ENCODE results near the gene GBGT1. TPM values are rescaled to one million over a fixed set of nuclear protein-coding genes. Genes with fewer than 3 reads are reported as not detected.

The GBGT1 gene
- total and polyA plus RNA-seq, 2 donors (not counting 1 experiment from before 2014, with no cell fraction given), result 19.6 to 52.7 TPM

DNA sequence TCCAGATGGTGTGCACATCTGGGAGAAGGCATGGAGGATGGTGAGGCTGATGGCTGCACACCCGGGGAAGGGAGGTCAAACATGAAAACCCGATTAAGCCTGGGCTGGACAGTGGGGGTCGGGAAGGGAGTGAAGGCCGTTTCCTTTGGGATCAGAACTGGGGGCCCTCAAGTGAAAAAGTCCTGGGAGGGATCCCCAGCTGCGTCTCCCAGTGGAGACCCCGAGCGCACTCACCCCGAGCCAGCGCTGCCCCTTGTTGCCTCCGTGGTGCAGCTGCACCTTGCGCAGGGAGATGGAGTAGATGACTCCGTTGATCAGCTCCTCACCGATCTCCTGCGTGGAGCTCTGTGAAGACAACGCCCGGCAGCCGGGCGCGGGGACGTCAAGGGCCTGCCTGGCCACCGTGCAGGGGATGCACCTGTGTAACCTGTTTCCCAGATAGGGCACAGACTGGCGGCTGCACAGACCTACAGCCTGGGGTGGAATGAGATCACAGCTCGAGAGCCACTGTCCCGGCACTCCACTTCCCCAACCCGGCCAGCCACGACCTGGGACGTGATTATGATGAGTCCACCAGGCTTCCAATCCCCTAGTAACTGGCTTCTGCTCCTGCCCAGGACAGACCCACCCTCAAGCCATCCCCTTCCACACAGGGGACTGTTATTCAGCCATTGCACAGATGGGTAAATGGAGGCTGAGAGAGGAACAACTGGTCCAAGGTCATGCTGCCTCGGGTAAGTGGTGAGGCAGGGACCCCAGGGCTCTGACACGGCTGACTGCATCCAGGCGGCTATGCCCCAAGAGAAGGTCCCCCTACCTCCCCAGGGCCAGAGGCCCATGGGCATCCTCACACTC is 51.7 kb downstream of the GBGT1 start:
- ChIA-PET POLR2A (interaction anchor here (1.2 to 2.7 kb wide), 3 partner anchors 10 to 21 kb away, joined by 3 to 13 read pairs (median 7); no protein-coding TSS in a partner anchor), CTCF (interaction anchor here (0.6 to 26.5 kb wide), 3 partner anchors 9 to 37 kb away, joined by 3 to 599 read pairs (median 34); no protein-coding TSS in a partner anchor)
- H3K4me3 Mint-ChIP-seq, result peak overlapping the region; percentile 83
- peak overlapping the region in 1 of 2 donors; percentile 56 for H3K27ac ChIP-seq (ENCODE audit: low read length in 2 of 2)
- H4K20me1 ChIP-seq (ENCODE audit: control insufficient read depth, insufficient read depth, low read length, poor library complexity, severe bottlenecking), result peaks cover 42% of the 10 kb centered on the region
- H3K9ac ChIP-seq (ENCODE audit: low read length), result no peak overlapping the region
- intact Hi-C loops (cut with micrococcal nuclease), result loop anchor here (1.0 to 10.0 kb wide), 2 partner anchors 9 to 363 kb away; partner anchors contain the start of genes RALGDS and SLC2A6
- 76% methylated on average over 27 of the region's 30 CpGs for WGBS (ENCODE audit: insufficient coverage)
- H3K79me2 ChIP-seq (ENCODE audit: control insufficient read depth, insufficient read depth, low read length), result peaks cover 54% of the 10 kb centered on the region
- no peak overlapping the region for H3K4me3 ChIP-seq (ENCODE audit: control extremely low read depth in 1 of 5, extremely low read depth in 1 of 5, insufficient read depth in 1 of 5, low read depth in 2 of 5, low read length in 4 of 5)
- peak overlapping the region; percentile 65 for H3K4me2 ChIP-seq (replicated peaks; ENCODE audit: low read depth, low read length, poor library complexity, severe bottlenecking)
- no peaks in the 10 kb centered on the region for H3K27me3 ChIP-seq (replicated peaks in 1 of 4; ENCODE audit: control extremely low read depth in 1 of 4, control insufficient read depth in 3 of 4, insufficient read depth in 4 of 4, low read length in 3 of 4)
- H3K36me3 ChIP-seq (replicated peaks in 1 of 2; ENCODE audit: control extremely low read depth in 1 of 2, control insufficient read depth in 1 of 2, extremely low read depth in 1 of 2, insufficient read depth in 2 of 2, low read length in 1 of 2), result peaks cover 0 to 38% of the 10 kb centered on the region in 2 experiments
- H3K27ac Mint-ChIP-seq, result peak overlapping the region; percentile 93
- no peaks in the 10 kb centered on the region for H3K27me3 Mint-ChIP-seq
- ATAC-seq (ENCODE audit: low read depth) (no peak), DNase-seq (no peak)
- peaks cover 0 to 5% (median 0%) of the 10 kb centered on the region in 3 donors for H3K9me3 ChIP-seq (ENCODE audit: control extremely low read depth in 1 of 3, control insufficient read depth in 2 of 3, insufficient read depth in 1 of 3, low read length in 2 of 3)
- peaks cover 44% of the 10 kb centered on the region for H3K4me1 Mint-ChIP-seq
- TF ChIP-seq, protein P1, sequence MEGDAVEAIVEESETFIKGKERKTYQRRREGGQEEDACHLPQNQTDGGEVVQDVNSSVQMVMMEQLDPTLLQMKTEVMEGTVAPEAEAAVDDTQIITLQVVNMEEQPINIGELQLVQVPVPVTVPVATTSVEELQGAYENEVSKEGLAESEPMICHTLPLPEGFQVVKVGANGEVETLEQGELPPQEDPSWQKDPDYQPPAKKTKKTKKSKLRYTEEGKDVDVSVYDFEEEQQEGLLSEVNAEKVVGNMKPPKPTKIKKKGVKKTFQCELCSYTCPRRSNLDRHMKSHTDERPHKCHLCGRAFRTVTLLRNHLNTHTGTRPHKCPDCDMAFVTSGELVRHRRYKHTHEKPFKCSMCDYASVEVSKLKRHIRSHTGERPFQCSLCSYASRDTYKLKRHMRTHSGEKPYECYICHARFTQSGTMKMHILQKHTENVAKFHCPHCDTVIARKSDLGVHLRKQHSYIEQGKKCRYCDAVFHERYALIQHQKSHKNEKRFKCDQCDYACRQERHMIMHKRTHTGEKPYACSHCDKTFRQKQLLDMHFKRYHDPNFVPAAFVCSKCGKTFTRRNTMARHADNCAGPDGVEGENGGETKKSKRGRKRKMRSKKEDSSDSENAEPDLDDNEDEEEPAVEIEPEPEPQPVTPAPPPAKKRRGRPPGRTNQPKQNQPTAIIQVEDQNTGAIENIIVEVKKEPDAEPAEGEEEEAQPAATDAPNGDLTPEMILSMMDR (IDR thresholded peaks at IDR 0.05), result no peak
- TF ChIP-seq EZH2 (IDR thresholded peaks at IDR 0.05; ENCODE audit: borderline replicate concordance, insufficient read depth, low read depth, low read length, poor library complexity, severe bottlenecking), result no peak
- H3K9me3 Mint-ChIP-seq (ENCODE audit: insufficient read depth), result no peaks in the 10 kb centered on the region
- no peak overlapping the region for H2AFZ ChIP-seq (ENCODE audit: insufficient read depth, low read depth, low read length, poor library complexity, severe bottlenecking)
- peaks cover 44 to 55% of the 10 kb centered on the region in 2 donors for H3K4me1 ChIP-seq (ENCODE audit: control insufficient read depth in 2 of 2, insufficient read depth in 2 of 2, low read length in 2 of 2)

All from B cell (primary cell).